CD4-positive, alpha-beta T cell treated with Interferon alpha-2 for 1 hour (primary cell): ENCODE results near the gene THSD7B.
"Not testable (repeated sequence)": the region's sequence is repeated elsewhere in the genome, so short reads cannot be mapped to it uniquely, and the experiment has no call there.

ENCODE experiments used
- DNase-seq, 2 donors: peaks; one replicate each; pipeline ENCODE4 v3.0.0-alpha.2; 2020 to 2022

The THSD7B gene, protein sequence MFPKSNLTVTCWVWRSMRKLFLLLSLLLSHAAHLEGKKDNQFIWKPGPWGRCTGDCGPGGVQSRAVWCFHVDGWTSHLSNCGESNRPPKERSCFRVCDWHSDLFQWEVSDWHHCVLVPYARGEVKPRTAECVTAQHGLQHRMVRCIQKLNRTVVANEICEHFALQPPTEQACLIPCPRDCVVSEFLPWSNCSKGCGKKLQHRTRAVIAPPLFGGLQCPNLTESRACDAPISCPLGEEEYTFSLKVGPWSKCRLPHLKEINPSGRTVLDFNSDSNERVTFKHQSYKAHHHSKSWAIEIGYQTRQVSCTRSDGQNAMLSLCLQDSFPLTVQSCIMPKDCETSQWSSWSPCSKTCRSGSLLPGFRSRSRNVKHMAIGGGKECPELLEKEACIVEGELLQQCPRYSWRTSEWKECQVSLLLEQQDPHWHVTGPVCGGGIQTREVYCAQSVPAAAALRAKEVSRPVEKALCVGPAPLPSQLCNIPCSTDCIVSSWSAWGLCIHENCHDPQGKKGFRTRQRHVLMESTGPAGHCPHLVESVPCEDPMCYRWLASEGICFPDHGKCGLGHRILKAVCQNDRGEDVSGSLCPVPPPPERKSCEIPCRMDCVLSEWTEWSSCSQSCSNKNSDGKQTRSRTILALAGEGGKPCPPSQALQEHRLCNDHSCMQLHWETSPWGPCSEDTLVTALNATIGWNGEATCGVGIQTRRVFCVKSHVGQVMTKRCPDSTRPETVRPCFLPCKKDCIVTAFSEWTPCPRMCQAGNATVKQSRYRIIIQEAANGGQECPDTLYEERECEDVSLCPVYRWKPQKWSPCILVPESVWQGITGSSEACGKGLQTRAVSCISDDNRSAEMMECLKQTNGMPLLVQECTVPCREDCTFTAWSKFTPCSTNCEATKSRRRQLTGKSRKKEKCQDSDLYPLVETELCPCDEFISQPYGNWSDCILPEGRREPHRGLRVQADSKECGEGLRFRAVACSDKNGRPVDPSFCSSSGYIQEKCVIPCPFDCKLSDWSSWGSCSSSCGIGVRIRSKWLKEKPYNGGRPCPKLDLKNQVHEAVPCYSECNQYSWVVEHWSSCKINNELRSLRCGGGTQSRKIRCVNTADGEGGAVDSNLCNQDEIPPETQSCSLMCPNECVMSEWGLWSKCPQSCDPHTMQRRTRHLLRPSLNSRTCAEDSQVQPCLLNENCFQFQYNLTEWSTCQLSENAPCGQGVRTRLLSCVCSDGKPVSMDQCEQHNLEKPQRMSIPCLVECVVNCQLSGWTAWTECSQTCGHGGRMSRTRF (N-terminal part only)

DNA sequence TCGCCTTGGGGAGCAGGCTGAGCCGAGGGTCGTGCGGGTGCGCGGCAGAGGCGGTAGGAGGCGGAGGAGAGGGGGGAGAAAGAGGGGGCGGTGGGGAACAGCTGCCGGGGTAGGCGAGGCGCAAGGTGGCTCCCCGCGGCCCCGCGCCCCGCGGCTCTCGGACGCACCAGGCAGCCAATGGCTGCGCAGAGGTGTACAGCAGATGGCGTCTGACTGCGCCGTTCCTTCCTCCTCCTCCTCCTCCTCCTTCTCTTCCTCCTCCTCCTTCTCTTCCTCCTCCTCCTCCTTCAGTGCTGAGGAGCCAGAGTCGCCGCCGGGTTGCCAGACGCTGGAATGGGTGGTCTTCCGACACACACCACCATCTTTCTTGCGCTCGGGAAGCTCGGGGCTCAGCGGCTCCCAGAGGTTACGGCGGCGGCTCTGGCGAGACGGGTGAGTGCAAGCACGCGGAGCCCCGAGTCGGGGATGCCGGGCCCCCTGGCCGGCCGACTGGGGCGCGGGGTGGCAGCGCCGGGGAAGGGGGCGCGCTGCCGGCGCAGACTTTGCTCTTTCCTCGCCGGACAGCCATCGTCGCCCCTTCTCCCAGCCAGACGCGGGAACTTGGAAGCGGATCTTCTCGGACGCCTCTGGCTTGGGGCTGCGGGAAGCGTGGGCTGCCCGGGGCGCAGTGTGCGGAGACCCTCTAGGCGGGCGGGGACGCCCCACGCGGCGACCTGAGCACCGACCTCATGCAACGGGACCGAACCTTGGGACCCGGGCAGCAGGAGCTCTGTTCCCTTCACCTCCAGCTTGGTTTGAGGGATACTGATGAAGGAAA lies at the start of gene THSD7B:
THSD7B (plus strand) TSS at position 290 of the 817 bp plus-strand sequence. CDS start 116,634 bp downstream, outside the sequence.
- DNase-seq: no peak

DNA sequence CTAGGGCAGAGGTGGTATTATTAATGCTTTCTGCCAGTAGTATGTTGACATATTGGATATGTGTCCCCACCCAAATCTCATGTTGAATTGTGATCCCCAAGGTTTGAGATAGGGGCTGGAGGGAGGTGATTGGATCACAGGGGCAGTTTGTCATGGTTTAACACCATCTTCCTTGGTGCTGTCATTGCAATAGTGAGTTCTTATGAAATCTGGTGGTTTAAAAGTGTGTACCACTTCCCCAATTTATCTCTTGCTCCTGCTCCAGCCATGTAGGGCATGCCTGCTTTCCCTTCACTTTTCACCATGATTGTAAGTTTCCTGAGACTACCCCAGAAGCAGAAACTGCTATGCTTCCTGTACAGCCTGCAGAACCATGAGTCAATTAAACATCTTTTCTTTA lies 47.1 kb upstream of the THSD7B start:
- DNase-seq: no peak

DNA sequence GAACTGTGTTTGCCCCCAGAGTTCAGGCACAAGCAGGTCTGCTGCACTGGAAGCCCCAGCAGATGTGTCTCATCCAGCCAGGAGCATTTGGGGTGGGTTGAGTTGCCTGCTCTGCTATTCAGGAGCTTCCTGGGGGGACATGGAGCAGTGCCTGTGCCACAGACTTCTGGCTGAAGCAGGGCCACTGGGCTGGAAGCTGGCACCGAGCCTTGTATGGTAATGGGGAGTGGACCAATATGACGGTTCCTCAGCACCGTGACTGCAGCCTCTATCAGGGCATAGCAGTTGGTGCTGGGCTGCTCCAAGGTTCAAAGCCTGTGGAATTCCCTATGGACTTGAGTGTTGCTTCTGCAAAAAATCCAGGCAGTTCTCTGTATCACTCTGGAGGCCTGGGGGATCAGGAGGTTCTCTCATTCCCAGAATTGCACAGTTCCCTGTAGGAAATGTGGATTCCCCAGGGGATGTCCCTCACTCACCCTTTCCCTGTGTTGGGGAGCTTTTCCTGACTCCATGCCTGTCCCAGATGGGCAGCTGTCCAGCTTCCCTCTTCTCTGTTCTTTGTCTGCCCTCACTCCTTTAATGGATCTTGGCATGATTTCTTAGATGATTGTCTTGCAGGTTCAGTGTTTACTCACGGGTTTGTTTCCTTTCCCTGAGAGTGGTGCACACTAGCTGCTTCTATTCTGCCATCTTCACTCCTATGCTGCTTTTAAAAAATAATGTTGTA lies 37.2 kb upstream of the THSD7B start:
- no peak for DNase-seq

DNA sequence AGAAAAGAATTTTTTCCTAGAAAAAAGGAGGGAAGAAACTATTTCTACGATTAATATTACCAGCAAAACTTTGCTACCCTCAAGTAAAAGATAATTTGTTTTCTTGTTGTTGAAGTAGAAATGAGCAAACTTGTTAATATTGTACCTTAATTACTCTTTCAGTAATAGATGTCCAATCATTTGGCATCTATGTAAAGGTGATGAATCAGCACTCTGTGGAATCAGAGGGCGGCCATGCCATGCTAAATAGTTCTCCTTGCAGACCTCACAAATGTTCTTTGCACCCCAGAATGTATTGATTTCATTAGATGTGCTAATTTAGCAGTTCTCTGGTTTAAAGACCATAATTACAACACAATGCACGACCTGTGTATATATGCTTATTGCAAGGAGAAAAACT lies 29.1 kb upstream of the THSD7B start:
- DNase-seq: no peak

DNA sequence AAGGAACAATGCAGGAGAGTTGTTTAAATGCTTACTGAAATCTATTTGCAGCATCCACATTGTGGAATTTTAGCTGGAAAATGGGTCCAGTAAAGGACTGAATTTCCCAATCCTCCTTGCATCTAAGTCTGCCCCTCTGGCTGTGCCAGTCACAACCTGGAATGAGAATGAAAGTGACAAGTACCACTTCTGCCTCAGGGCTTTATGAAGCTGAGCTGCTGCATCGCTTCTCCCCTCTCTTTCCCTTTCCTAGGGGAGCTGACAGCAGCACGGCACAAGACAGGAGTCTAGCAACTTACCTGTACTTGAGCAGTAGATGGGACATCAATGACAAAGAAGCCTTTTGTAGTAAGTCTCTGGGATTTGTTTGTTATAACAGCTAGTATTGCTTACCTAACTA lies 27.3 kb upstream of the THSD7B start:
- no peak for DNase-seq

DNA sequence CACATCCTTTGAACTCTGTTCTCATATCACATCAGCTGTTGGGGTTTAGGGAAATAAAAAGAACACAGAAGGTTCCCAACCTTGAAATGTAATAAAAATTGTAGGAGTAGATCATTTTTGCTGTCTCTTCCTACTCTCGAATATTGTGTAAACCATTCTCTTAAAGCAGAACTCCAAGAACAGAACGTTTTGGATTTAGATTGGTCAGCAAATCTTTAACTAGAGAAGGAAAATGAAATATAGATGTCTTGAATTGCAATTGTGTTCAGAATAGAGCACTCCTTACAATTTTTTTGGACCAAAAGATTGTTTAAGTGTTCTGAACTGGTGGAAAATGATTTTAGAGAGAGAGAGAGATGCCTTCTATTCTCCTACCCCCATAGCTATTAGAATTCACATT lies 23.9 kb upstream of the THSD7B start:
- no peak for DNase-seq

DNA sequence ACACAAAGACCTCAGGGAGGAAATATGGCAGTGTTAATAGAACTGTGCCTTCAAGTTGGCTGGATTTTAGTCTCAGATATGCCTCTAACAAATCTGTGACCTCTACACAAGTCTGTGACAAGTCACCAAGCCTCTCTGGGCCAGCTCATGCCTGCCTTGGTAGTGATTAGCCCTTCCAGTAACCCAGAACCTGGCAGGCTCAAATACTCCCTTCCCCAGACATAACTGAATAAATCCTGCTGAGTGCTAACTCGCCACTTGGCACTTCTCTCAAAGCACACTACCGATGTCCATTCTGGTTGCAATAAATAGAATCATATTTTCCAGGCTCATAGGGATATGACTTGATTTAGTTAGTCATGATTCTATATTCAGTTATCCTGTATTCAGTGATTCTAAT lies 15.3 kb upstream of the THSD7B start:
- DNase-seq: no peak

DNA sequence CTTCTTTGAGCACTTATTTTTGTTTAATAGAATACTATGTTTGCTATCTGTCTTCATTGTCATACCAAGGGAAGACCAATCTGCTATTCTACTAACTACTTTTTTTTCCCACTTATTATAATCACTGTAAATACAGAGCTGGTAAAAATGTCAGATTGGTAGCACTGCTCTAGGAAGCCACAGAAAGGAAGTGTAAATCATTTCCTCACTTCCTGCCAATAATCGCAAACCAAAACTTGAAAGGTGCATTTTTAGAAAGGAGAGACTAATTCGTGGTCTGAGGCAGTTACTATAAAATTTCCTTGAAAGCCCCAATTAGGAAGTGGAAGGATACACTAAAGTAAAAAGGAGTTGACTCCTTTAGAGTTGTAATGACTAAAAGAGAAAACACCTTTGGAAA lies 13.9 kb upstream of the THSD7B start:
- no peak for DNase-seq

DNA sequence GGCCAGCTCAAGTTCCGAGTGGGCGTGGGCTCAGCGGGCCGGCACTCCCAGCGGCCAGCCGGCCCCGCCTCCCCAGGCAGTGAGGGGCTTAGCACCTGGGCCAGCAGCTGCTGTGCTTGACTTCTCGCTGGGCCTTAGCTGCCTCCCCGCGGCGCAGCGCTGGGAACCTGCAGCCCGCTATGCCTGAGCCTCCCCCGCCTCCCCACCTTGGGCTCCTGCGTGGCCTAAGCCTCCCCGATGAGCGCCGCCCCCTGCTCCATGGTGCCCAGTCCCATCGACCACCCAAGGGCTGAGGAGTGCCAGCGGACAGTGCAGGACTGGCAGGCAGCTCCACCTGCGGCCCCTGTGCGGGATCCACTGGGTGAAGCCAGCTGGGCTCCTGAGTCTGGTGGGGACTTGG lies 6.8 kb upstream of the THSD7B start:
- DNase-seq: not testable (repeated sequence)

DNA sequence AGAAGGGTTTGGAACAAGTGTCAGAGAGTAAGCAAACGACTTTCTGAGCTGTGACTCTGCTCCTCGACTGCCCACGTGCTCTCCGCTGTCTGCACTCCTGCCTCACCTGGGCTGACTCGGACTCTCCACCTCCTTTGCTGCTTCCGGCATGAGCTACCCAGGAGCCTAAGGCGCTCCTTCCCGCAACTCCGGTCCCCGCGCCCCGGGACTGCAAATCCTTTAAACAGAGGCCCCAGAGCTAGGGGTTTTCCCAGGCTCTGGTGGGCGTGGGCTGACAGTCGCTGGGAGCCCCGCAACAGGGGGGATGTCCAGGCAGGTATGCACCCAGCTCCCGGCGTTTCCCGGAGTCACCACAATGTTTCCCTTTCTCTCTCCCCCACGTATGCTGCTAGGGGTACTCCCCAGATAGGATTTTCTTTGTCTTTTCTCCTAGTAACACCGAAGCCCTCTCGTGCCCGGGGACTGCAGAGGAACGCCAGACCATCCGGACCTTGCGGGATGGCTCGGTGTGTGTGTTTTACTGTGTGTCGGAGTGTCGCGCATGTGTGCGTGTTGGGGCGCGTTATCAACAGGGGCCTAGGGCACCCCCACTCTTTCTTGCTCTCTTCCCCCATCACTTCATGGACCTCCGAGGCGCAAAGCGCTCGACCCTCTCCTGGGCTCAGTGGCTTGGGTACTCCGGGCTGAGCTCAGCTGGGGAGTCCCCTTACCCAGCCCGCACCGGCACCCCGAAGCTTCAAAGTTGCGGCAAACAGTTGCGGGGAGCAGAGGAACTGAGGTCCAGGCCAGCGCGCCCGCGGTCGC lies 691 bp upstream of the THSD7B start:
- no peak for DNase-seq

DNA sequence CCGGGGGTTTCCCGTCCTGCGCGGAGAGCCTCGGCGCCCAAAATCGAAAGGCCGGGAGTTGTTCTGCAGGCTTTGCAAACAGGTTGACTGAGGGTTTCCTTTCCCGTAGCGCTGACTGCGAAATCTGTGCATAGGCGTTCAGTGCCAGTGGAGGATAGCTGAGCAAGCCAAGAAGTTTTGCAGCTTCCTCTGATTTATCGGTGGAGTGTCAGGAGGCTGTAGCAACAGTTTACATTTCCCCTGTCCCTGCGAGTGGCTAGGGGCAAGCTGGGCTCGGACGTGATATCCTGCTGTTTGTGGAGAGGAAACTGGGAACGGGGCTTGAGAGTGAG lies 694 bp downstream of the THSD7B start:
- no peak for DNase-seq

DNA sequence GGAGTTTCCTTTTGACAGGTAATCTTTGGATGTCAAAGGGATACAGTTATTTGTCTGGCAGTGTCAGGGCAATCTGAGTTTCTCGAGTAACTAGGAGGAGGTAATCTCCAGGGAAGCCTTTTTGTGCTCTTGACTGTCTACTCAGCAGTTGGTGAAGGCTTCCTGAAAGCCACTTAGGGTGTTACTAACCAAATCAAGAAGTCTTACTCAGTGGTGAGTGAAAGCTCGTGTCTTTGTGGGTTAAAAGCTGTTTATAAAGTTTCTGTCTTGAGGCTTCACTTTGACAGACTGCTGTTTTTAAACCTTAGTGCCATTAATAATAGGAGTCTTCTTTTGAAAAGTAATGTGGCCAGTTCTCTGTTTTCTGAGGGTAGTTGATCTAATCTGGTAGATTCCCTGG lies 1.7 kb downstream of the THSD7B start:
- no peak for DNase-seq

DNA sequence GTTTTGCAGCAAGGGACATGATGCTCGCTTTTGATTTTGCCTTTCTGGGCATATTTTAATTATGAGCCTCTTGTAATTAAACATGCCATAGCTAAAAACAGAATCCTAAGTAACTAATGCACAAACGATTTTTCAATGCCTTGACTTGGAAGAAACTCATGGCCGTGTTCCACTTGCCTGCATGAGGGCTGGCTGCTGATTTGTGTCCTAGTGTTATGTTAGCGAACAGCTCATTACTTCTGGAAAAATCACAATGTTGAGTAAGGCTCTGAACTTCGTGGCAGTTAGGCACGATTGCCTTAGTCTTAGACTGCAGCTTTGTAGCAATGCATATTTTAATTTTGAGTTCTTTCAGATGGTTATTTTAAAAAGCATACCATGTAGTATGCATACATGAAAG lies 4.5 kb downstream of the THSD7B start:
- no peak for DNase-seq

DNA sequence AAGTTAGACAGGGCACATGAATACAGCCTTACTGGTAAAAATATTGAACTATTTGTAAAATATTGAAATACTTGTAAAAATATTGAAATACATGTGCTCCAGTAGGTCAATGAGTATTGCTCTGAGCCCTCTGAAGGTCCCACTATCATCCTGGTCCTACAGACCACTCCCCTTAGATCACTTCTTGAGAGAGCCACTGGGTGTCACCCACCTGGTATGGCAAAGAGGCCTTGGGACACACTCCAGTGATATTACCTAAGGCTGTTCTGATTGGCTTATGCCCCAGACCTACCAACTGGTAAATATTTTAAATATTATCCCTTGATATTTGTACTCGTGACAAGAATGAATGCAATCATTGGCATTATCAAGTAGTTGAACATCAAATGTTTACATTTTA lies 5.0 kb downstream of the THSD7B start:
- no peak for DNase-seq

DNA sequence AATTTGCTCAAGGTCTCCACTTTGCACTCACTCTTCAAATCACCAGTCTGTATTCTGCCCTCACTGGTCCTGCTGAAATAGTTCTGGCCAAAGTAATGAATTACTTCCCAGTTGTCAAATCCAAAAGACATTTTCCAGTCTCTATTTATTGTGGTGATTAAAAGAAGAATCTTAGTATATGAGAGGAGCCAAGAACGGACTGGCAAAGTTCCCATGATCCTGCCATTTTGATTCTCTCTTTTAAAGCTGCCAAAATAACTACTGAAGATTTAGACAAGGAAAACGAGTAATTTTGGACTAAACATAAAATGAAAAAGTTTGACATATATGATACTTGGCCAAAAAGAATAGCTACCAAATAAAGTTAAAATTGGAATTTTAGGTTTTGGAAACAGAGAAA lies 12.0 kb downstream of the THSD7B start:
- DNase-seq: no peak

DNA sequence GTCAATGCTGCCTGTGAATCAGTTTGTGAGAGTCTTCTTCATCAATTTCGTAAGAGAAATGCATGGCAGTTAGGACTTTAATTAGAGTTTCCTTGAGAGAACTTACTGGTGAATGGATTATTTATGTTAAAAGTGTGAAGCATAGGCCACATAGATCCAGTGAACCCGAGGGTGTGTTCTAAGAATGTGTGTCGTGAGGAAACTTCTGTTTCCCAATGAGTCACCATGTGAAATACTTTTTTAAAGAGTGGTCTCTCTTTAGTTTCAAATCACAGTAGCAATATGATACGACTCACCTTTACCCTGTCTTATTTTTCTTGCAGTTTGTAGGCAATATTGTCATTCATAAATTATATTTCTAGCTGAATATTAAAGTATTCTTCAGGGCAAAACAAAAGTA lies 18.5 kb downstream of the THSD7B start:
- DNase-seq: no peak

DNA sequence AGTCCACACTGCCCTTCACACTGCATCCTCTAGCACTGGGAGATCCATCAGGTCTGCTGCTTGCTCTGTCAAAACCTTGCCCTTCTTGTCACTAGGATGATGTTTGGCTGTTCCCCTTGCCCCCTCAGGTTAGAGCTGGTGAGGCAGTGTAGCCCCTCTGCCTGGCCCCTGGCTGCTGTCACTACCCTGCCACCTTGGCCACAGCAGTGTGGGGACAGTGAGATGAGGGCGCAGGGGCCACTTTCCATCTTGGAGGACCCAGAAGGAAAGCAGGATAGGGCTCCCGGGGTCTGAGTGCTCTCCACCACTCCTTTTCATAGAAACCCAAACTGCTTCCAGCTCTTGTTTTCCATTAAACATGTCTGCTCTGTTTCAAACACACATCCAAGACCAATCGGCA lies 19.9 kb downstream of the THSD7B start:
- DNase-seq: no peak

DNA sequence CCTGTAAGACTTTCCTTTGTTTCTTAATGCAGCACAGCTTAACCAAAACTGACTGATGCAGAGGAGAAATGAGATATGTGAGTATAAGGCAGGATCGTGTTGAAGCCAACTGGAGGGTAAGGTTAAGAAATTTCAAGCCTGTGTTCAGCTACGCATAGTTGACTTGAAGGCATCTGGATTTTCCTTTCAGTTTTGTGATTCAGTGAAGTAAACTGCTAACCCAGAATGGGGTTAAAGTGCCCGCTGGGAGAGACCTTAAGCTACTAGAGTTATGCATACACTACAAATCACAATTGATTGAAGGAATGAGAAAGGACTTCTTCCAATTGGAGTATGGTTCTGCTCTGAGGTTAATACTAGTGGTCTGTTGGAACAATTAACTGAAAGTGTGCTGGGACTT lies 22.6 kb downstream of the THSD7B start:
- no peak for DNase-seq

DNA sequence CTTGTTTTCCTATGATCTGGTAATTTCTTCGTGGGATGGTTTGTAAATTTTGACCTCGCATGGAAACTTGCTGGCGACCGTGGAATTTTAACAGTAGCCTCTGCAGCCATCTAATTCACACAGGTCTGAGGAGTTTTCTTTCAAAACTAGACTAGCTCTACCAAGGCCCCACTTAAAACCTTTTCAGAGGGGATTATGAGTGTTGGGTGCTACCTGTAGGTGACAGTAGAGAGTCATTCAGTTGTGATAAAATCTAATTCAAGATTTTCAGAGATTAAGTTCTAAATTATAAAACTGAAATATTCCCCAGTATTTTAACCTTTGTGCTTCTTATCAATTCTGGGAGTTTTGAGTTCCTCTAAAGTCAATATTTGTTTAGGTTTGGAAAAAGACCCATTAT lies 31.0 kb downstream of the THSD7B start:
- no peak for DNase-seq

DNA sequence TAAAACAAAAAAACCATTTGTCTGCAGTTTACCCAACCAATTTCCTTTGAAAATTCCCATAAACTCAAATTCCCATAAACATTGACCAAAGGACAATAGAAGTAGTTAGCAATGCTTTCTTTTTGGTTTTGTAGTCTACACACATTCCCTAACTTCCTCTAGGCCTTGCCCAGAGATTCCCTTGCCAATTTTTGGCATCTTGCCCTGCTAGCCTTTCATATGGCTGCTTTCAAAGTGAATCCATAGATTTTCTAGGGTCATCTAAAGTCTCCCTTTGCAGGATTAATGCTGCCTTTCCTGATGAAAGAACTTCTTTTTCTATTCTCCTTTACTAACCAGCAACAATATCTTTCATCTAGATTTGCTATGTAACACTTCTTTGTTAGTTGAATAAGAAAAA lies 33.4 kb downstream of the THSD7B start:
- DNase-seq: no peak

DNA sequence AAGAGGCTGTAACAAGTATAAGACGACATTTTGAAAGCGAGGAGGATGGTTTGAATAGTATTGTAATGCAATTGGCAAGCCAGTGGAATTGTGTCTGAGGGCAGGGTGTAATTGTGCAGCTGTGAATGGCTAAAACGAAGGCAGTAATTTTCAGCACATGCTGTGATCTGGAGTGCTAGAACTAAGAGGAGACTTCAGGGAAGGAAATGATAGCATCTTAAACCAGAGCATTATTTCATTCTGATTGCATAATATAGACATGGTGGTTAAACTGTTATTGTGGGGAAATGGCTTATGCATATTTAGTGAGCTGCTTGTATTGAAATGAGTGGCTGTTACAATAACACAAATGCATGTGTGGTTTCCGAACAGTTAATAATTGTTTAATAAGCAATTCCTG lies 36.3 kb downstream of the THSD7B start:
- DNase-seq: no peak
